HCT116 (cell line): ENCODE measurements around the gene NFIB. TPM values are rescaled to one million over a fixed set of nuclear protein-coding genes. Genes with fewer than 3 reads are reported as not detected.

Experiments used
- ATAC-seq: fragments of 200-7000 bp; cut with Tn5 transposase; 2 replicates; pipeline ENCODE4 v1.9.1; 2020; ENCODE audit warnings: mild to moderate bottlenecking, moderate library complexity
- BruUV-seq: library from RNA; stranded (reverse); fragments of 400-500 nt; replicated peaks from 2 replicates; lab custom pipeline; 2021; lab: Mats Ljungman, UMichigan
- CTCF ChIA-PET: fragments of 300-600 bp; sonication (Branson Sonifier 250); formaldehyde crosslinking; loops from one replicate; lab custom pipeline; 2021; ENCODE audit warnings: antibody characterized with exemption; lab: Charles Lee
- POLR2A ChIA-PET: fragments of 300-600, 350-600 bp; sonication (Branson Sonifier 250); formaldehyde crosslinking; loops from one replicate; lab custom pipeline; 2021; ENCODE audit warnings: antibody characterized with exemption; lab: Charles Lee
- RAD21 ChIA-PET, 2 experiments: fragments of 300-600 bp; sonication (Branson Sonifier 250); formaldehyde crosslinking; loops; one replicate each; lab custom pipeline; 2023; ENCODE audit warnings: low total read pairs in 2 of 2; ENCODE audit not compliant: uncharacterized antibody in 2 of 2, unreplicated experiment in 2 of 2, low non-redundant PET in 1 of 2; lab: Charles Lee
- DNase-seq: peaks from one replicate; pipeline ENCODE4 v3.0.0-alpha.2; 2010; ENCODE audit warnings: low read depth, low spot score
- H2AFZ ChIP-seq: fragments of 200-600 bp; shearing (Covaris generic), sonication (generic); 2 replicates; pipeline ENCODE4 v1.6.1; 2017; ENCODE audit warnings: low read depth, mixed run types, mixed read lengths, antibody characterized with exemption, low read length; ENCODE audit not compliant: poor library complexity, severe bottlenecking
- H3K27ac ChIP-seq: 2 replicates; pipeline ENCODE4 v1.5.1; 2012; ENCODE audit warnings: low read depth, low read length
- H3K27me3 ChIP-seq: fragments of 200-600 bp; sonication (generic); 2 replicates; pipeline ENCODE4 v1.6.1; 2016; ENCODE audit warnings: mixed run types, low read length, mixed read lengths; ENCODE audit not compliant: insufficient read depth
- H3K36me3 ChIP-seq, 2 experiments: fragments of 200-500 bp in 1 of 2; fragments of 200-600 bp in 1 of 2; sonication (Bioruptor generic) in 1 of 2; sonication (generic) in 1 of 2; 2 replicates each; pipeline versions ENCODE4 v1.5.1 to v1.6.1; 2014 to 2016; ENCODE audit warnings: low read length in 2 of 2, inconsistent platforms in 1 of 2, mixed read lengths in 1 of 2, mixed run types in 1 of 2; ENCODE audit not compliant: insufficient read depth in 2 of 2, control insufficient read depth in 1 of 2
- H3K4me1 ChIP-seq, 2 experiments: fragments of 200-600 bp in 1 of 2; sonication (generic) in 1 of 2; 2 replicates each; pipeline versions ENCODE4 v1.5.1 to v1.6.1; 2012 to 2017; ENCODE audit warnings: low read length in 2 of 2, inconsistent platforms in 1 of 2, mild to moderate bottlenecking in 1 of 2, mixed read lengths in 1 of 2, mixed run types in 1 of 2, moderate library complexity in 1 of 2; ENCODE audit not compliant: insufficient read depth in 2 of 2, control insufficient read depth in 1 of 2
- H3K4me2 ChIP-seq: fragments of 200-600 bp; sonication (generic); 2 replicates; pipeline ENCODE4 v1.6.1; 2017; ENCODE audit warnings: mixed run types, low read length, mixed read lengths
- H3K4me3 ChIP-seq, 2 experiments: fragments of 200-600 bp in 1 of 2; sonication (generic) in 1 of 2; replicated peaks in 1 of 2; 2 replicates each; pipeline ENCODE4 v1.5.1; 2011 to 2016; ENCODE audit warnings: low read length in 2 of 2, control low read depth in 1 of 2, low read depth in 1 of 2, mild to moderate bottlenecking in 1 of 2, mixed read lengths in 1 of 2, mixed run types in 1 of 2
- H3K79me2 ChIP-seq: fragments of 200-600 bp; sonication (generic); 2 replicates; pipeline ENCODE4 v1.6.1; 2017; ENCODE audit warnings: mild to moderate bottlenecking, mixed run types, low read length, moderate library complexity, mixed read lengths; ENCODE audit not compliant: insufficient read depth
- H3K9ac ChIP-seq: fragments of 200-600 bp; sonication (generic); 2 replicates; pipeline ENCODE4 v1.6.1; 2016; ENCODE audit warnings: low read length, mixed read lengths
- H3K9me2 ChIP-seq: fragments of 200-600 bp; sonication (generic), shearing (Covaris generic); 2 replicates; pipeline ENCODE4 v1.6.1; 2017; ENCODE audit warnings: mixed run types, mild to moderate bottlenecking, moderate library complexity; ENCODE audit not compliant: insufficient read depth
- H3K9me3 ChIP-seq, 2 experiments: fragments of 200-500 bp in 1 of 2; fragments of 200-600 bp in 1 of 2; sonication (Bioruptor generic) in 1 of 2; sonication (generic) in 1 of 2; 2 replicates each; pipeline ENCODE4 v1.6.1; 2014 to 2017; ENCODE audit warnings: low read length in 2 of 2, mixed read lengths in 2 of 2, inconsistent platforms in 1 of 2, low read depth in 1 of 2, mild to moderate bottlenecking in 1 of 2, mixed run types in 1 of 2, moderate library complexity in 1 of 2; ENCODE audit not compliant: control insufficient read depth in 1 of 2, insufficient read depth in 1 of 2
- H4K20me1 ChIP-seq: fragments of 200-600 bp; sonication (generic), shearing (Covaris generic); 2 replicates; pipeline ENCODE4 v1.6.1; 2017; ENCODE audit warnings: mixed run types, mild to moderate bottlenecking, moderate library complexity; ENCODE audit not compliant: insufficient read depth
- CBX3 ChIP-seq: IDR thresholded peaks from 2 replicates; pipeline ENCODE4 v1.6.1; 2012; ENCODE audit warnings: low read depth
- CEBPB ChIP-seq: IDR thresholded peaks from 2 replicates; pipeline ENCODE4 v1.6.1; 2012; ENCODE audit warnings: low read depth
- EGR1 ChIP-seq: IDR thresholded peaks from 2 replicates; pipeline ENCODE4 v1.6.1; 2012; ENCODE audit warnings: low read depth
- ELF1 ChIP-seq: IDR thresholded peaks from 2 replicates; pipeline ENCODE4 v1.6.1; 2012; ENCODE audit warnings: low read depth, borderline replicate concordance
- EZH2 ChIP-seq: fragments of 200-600 bp; sonication (generic); IDR thresholded peaks from 2 replicates; pipeline ENCODE4 v1.6.1; 2017; ENCODE audit warnings: antibody characterized with exemption, mixed run types
- JUND ChIP-seq: IDR thresholded peaks from 2 replicates; pipeline ENCODE4 v1.6.1; 2012
- POLR2A ChIP-seq: IDR thresholded peaks from 2 replicates; pipeline ENCODE4 v1.7.0; 2011; ENCODE audit warnings: borderline replicate concordance; ENCODE audit not compliant: insufficient read depth, insufficient read length; ENCODE audit errors: extremely low read depth
- POLR2AphosphoS5 ChIP-seq: IDR thresholded peaks from 2 replicates; pipeline ENCODE4 v1.6.1; 2011; ENCODE audit warnings: mild to moderate bottlenecking, low read depth, low read length, moderate library complexity
- RAD21 ChIP-seq: IDR thresholded peaks from 2 replicates; pipeline ENCODE4 v1.6.1; 2012; ENCODE audit warnings: low read depth, mild to moderate bottlenecking
- SIN3A ChIP-seq: IDR thresholded peaks from 2 replicates; pipeline ENCODE4 v1.6.1; 2012; ENCODE audit warnings: low read depth
- SRF ChIP-seq: IDR thresholded peaks from 2 replicates; pipeline ENCODE4 v1.6.1; 2012; ENCODE audit warnings: low read depth
- TCF7L2 ChIP-seq: IDR thresholded peaks from 2 replicates; pipeline ENCODE4 v1.7.0; 2011; ENCODE audit warnings: borderline replicate concordance, inconsistent platforms; ENCODE audit not compliant: insufficient read depth, insufficient read length; ENCODE audit errors: extremely low read depth
- YY1 ChIP-seq: IDR thresholded peaks from 2 replicates; pipeline ENCODE4 v1.6.1; 2011; ENCODE audit warnings: low read length, low read depth, moderate library complexity, mild to moderate bottlenecking; ENCODE audit not compliant: insufficient replicate concordance; ENCODE audit errors: extremely low read depth
- ZFX ChIP-seq: fragments of 450-650 bp; IDR thresholded peaks from 2 replicates; pipeline ENCODE4 v1.6.1; 2017
- ZNF274 ChIP-seq: fragments of 200-500 bp; sonication (Bioruptor generic); IDR thresholded peaks from 2 replicates; pipeline ENCODE4 v1.6.1; 2014; ENCODE audit warnings: mild to moderate bottlenecking, low read depth, low read length, inconsistent platforms
- intact Hi-C: fragments of 100-400 bp; cut with micrococcal nuclease; formaldehyde crosslinking; loops from 2 replicates; pipeline ENCODE4 v1.10.0; 2022
- total RNA-seq: library from RNA; stranded (reverse); gene quantifications from one replicate; pipeline ENCODE4 v1.2.1, GENCODE V29; 2021; ENCODE audit not compliant: unreplicated experiment
- TF ChIP-seq, protein P1 (sequence below): IDR thresholded peaks from 2 replicates; pipeline ENCODE4 v1.6.1; 2012
- TF ChIP-seq, protein P2 (sequence below): IDR thresholded peaks from 2 replicates; pipeline ENCODE4 v1.6.1; 2011; ENCODE audit warnings: mild to moderate bottlenecking, low read length, moderate library complexity; ENCODE audit not compliant: insufficient replicate concordance; ENCODE audit errors: extremely low read depth

Gene NFIB
- total RNA-seq, 1 experiment from 2014 or later, result 6.6 TPM

DNA sequence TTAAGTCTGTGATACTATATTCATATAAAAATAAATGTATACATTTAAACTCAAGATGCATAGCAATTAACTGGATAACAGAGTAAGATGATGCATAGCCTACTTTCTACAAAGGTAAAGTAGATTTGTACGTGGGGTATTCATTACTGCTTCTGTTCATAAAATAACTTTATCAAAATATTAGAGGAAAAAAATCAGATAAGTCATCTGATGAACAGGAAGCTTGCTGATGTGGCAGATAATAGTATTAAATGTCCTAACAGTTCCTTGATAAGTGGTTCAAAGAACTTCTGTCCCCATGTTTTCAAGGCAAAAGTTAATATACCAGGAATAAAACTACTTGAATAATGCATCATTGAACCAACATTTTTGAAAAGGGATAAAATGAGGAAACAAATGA lies 123.7 kb downstream of the NFIB start:
- DNase-seq (no peak), ATAC-seq (no peak)
- H3K9me2 ChIP-seq, result no peaks in the 10 kb centered on the region
- no peaks in the 10 kb centered on the region for H4K20me1 ChIP-seq
- no peak for TF ChIP-seq ZNF274
- no peak for TF ChIP-seq YY1
- no peak for TF ChIP-seq JUND
- TF ChIP-seq POLR2A, result no peak
- no peak for TF ChIP-seq ELF1
- TF ChIP-seq SRF, result no peak
- TF ChIP-seq EGR1, result no peak
- no peak for TF ChIP-seq ZFX
- no peak for TF ChIP-seq RAD21
- no peak for TF ChIP-seq SIN3A
- no peak for TF ChIP-seq CBX3
- TF ChIP-seq, protein P1, sequence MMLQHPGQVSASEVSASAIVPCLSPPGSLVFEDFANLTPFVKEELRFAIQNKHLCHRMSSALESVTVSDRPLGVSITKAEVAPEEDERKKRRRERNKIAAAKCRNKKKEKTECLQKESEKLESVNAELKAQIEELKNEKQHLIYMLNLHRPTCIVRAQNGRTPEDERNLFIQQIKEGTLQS, result no peak
- TF ChIP-seq TCF7L2, result no peak
- TF ChIP-seq, protein P2, sequence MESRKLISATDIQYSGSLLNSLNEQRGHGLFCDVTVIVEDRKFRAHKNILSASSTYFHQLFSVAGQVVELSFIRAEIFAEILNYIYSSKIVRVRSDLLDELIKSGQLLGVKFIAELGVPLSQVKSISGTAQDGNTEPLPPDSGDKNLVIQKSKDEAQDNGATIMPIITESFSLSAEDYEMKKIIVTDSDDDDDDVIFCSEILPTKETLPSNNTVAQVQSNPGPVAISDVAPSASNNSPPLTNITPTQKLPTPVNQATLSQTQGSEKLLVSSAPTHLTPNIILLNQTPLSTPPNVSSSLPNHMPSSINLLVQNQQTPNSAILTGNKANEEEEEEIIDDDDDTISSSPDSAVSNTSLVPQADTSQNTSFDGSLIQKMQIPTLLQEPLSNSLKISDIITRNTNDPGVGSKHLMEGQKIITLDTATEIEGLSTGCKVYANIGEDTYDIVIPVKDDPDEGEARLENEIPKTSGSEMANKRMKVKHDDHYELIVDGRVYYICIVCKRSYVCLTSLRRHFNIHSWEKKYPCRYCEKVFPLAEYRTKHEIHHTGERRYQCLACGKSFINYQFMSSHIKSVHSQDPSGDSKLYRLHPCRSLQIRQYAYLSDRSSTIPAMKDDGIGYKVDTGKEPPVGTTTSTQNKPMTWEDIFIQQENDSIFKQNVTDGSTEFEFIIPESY, result no peak
- no peak for TF ChIP-seq EZH2
- TF ChIP-seq POLR2AphosphoS5, result no peak
- no peak for TF ChIP-seq CEBPB
- H3K27ac ChIP-seq, result no peak overlapping the region
- H2AFZ ChIP-seq, result no peak overlapping the region
- no peaks in the 10 kb centered on the region for H3K9me3 ChIP-seq
- H3K36me3 ChIP-seq, result no peaks in the 10 kb centered on the region
- no peak overlapping the region for H3K9ac ChIP-seq
- CTCF ChIA-PET, result no interaction called here
- no peaks in the 10 kb centered on the region for H3K27me3 ChIP-seq
- POLR2A ChIA-PET, result no interaction called here
- no TSS peak for BruUV-seq
- intact Hi-C loops, result no loop called here
- no peak overlapping the region for H3K4me2 ChIP-seq
- no peak overlapping the region for H3K4me3 ChIP-seq
- no peaks in the 10 kb centered on the region for H3K4me1 ChIP-seq
- RAD21 ChIA-PET, result no interaction called here
- no peaks in the 10 kb centered on the region for H3K79me2 ChIP-seq
